B cell (primary cell): ENCODE data around the gene EXD3. TPM values are rescaled to one million over a fixed set of nuclear protein-coding genes. Genes with fewer than 3 reads are reported as not detected.

Experiments used
- ATAC-seq: fragments of 200-7000 bp; cut with Tn5 transposase; one replicate; pipeline ENCODE4 v1.10.0; 2021; ENCODE audit warnings: low read depth, mild to moderate bottlenecking, moderate number of reproducible peaks, moderate library complexity
- CTCF ChIA-PET: fragments of 350-600 bp; sonication (Branson Sonifier 250); formaldehyde crosslinking; loops from one replicate; lab custom pipeline; 2021; ENCODE audit warnings: antibody characterized with exemption, inconsistent platforms; lab: Charles Lee
- POLR2A ChIA-PET: fragments of 350-600 bp; sonication (Branson Sonifier 250); formaldehyde crosslinking; loops from one replicate; lab custom pipeline; 2021; ENCODE audit warnings: antibody characterized with exemption; lab: Charles Lee
- DNase-seq: peaks from one replicate; pipeline ENCODE4 v3.0.0; 2013
- H2AFZ ChIP-seq: 2 replicates; pipeline ENCODE4 v1.6.1; 2012; ENCODE audit warnings: mild to moderate bottlenecking, low read depth, low read length; ENCODE audit not compliant: insufficient read depth, poor library complexity, severe bottlenecking
- H3K27ac ChIP-seq, 2 donors: 1 replicate in 1 of 2; 2 replicates in 1 of 2; pipeline ENCODE4 v1.5.1; 2012 to 2013; ENCODE audit warnings: low read length in 2 of 2, mild to moderate bottlenecking in 2 of 2, moderate library complexity in 1 of 2
- H3K27me3 ChIP-seq, 4 experiments: fragments of 200-600 bp in 1 of 4; sonication (generic) in 1 of 4; replicated peaks in 1 of 4; 1 replicate in 2 of 4; 2 replicates in 2 of 4; pipeline versions ENCODE4 v1.6.1 to v1.7.0; 2013 to 2016; ENCODE audit warnings: low read length in 3 of 4, mild to moderate bottlenecking in 2 of 4, mixed read lengths in 1 of 4, moderate library complexity in 1 of 4; ENCODE audit not compliant: insufficient read depth in 4 of 4, control insufficient read depth in 3 of 4; ENCODE audit errors: control extremely low read depth in 1 of 4
- H3K36me3 ChIP-seq, 2 experiments: replicated peaks in 1 of 2; 1 replicate in 1 of 2; 2 replicates in 1 of 2; pipeline versions ENCODE4 v1.6.1 to v1.7.1; 2013; ENCODE audit warnings: low read length in 1 of 2; ENCODE audit not compliant: insufficient read depth in 2 of 2, control insufficient read depth in 1 of 2; ENCODE audit errors: control extremely low read depth in 1 of 2, extremely low read depth in 1 of 2
- H3K4me1 ChIP-seq, 2 donors: fragments of 200-600 bp in 1 of 2; sonication (generic) in 1 of 2; 1 replicate in 1 of 2; 2 replicates in 1 of 2; pipeline versions ENCODE4 v1.5.1 to v1.6.1; 2013 to 2017; ENCODE audit warnings: low read length in 2 of 2; ENCODE audit not compliant: control insufficient read depth in 2 of 2, insufficient read depth in 2 of 2
- H3K4me2 ChIP-seq: replicated peaks from 2 replicates; pipeline ENCODE3; 2012; ENCODE audit warnings: mild to moderate bottlenecking, low read depth, low read length; ENCODE audit not compliant: poor library complexity, severe bottlenecking
- H3K4me3 ChIP-seq, 5 experiments: fragments of 200-600 bp in 1 of 5; sonication (generic) in 1 of 5; 1 replicate in 3 of 5; 2 replicates in 2 of 5; pipeline versions ENCODE4 v1.5.1 to v1.7.0; 2011 to 2016; ENCODE audit warnings: low read length in 4 of 5, mild to moderate bottlenecking in 4 of 5, low read depth in 2 of 5, control low read depth in 1 of 5, moderate library complexity in 1 of 5; ENCODE audit not compliant: insufficient read depth in 1 of 5; ENCODE audit errors: control extremely low read depth in 1 of 5, extremely low read depth in 1 of 5
- H3K79me2 ChIP-seq: fragments of 200-600 bp; sonication (generic); one replicate; pipeline ENCODE4 v1.6.0; 2016; ENCODE audit warnings: low read length; ENCODE audit not compliant: control insufficient read depth, insufficient read depth
- H3K9ac ChIP-seq: fragments of 200-600 bp; sonication (generic); 2 replicates; pipeline ENCODE4 v1.6.1; 2017; ENCODE audit warnings: mild to moderate bottlenecking, low read length, moderate library complexity
- H3K9me3 ChIP-seq, 3 donors: one replicate each; pipeline versions ENCODE4 v1.6.1 to v1.7.1; 2013; ENCODE audit warnings: low read length in 2 of 3; ENCODE audit not compliant: control insufficient read depth in 2 of 3, insufficient read depth in 1 of 3; ENCODE audit errors: control extremely low read depth in 1 of 3
- H4K20me1 ChIP-seq: 2 replicates; pipeline ENCODE4 v1.6.0; 2012; ENCODE audit warnings: mild to moderate bottlenecking, low read length; ENCODE audit not compliant: insufficient read depth, control insufficient read depth, poor library complexity, severe bottlenecking
- H3K27ac Mint-ChIP-seq: one replicate; pipeline ENCODE4 v1.8.0; 2021; ENCODE audit warnings: mixed read lengths
- H3K27me3 Mint-ChIP-seq: one replicate; pipeline ENCODE4 v1.8.0; 2021; ENCODE audit warnings: mixed read lengths
- H3K4me1 Mint-ChIP-seq: one replicate; pipeline ENCODE4 v1.8.0; 2021; ENCODE audit warnings: mixed read lengths
- H3K4me3 Mint-ChIP-seq: one replicate; pipeline ENCODE4 v1.8.0; 2021; ENCODE audit warnings: mixed read lengths
- H3K9me3 Mint-ChIP-seq: one replicate; pipeline ENCODE4 v1.8.0; 2022; ENCODE audit warnings: mixed read lengths; ENCODE audit not compliant: insufficient read depth
- EZH2 ChIP-seq: IDR thresholded peaks from 2 replicates; pipeline ENCODE4 v1.6.1; 2012; ENCODE audit warnings: borderline replicate concordance, low read depth, mild to moderate bottlenecking, moderate library complexity, low read length; ENCODE audit not compliant: insufficient read depth, poor library complexity, severe bottlenecking
- WGBS: methylation state at CpG from one replicate; pipeline ENCODE4 v1.1.5; 2013; ENCODE audit warnings: missing lambda C conversion rate; ENCODE audit not compliant: insufficient coverage; 5-methylcytosine and 5-hydroxymethylcytosine counted together
- intact Hi-C: fragments of 100-400 bp; cut with micrococcal nuclease; formaldehyde crosslinking; loops from one replicate; pipeline ENCODE4 v1.10.0; 2022
- polyA plus RNA-seq: library from polyadenylated mRNA; depleted of rRNA; stranded (reverse); fragments of >200 nt; gene quantifications from 2 replicates; pipeline ENCODE4 v1.2.3, GENCODE V29; 2012
- total RNA-seq, 2 donors: library from RNA; stranded (reverse); fragments of 120-200 nt in 1 of 2; gene quantifications; 1 replicate in 1 of 2; 2 replicates in 1 of 2; pipeline versions ENCODE4 v1.2.3 to v1.2.4, GENCODE V29; 2013 to 2022
- TF ChIP-seq, protein P1 (sequence below): fragments of 200-600 bp; IDR thresholded peaks from one replicate; pipeline ENCODE4 v1.8.0; 2022; ENCODE audit warnings: antibody characterized with exemption, mild to moderate bottlenecking

The EXD3 gene
- total and polyA plus RNA-seq, 2 donors (not counting 1 experiment from before 2014, with no cell fraction given): 22.5 to 23.7 TPM

DNA sequence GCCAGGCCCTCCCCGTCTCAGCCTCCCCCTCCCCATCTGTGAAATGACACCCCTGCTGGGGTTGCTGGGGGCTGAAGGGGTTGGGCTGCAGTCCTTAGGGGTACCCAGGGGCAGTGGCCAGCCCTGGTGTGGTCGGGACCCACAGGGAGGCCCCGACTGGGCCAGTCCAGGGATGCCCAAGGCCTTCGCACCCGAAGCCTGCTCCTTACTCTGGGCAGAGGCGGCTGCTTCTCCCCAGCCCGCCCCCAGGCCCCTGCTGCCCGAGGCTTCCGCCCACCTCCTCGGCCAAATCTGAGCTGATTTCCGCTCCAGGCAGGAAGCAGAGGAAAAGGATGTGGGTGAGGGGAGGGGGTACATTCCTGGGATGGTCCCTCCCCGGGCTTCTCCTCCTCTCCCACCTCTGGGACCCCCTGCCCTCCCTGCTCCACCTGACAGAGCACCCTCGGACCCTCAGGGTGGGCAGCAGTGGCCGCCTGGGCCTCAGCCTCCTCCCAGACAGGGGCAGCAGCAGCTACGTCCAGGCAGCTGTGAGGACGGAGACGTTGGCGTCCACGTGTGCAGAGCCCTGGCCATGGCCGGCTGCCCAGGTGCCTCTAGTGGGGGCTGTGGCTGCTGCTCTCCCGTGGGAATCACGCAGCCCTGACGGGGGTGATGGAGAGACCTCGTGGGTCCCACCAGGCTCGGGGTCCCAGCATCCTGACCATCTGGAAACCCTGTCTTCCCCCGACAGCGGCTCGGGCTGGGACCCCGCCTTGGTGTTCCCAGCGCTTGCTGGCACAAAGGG lies 116.7 kb downstream of the EXD3 start:
- Histone ChIP-seq H3K4me1 (peaks cover 31 to 42% of the 10 kb centered on the region in 2 donors), H3K36me3 (no peaks in the 10 kb centered on the region), H3K4me3 (no peak overlapping the region), H3K9ac (no peak overlapping the region), H3K27me3 (peaks cover 0 to 35% (median 11%) of the 10 kb centered on the region in 4 experiments), H3K79me2 (no peaks in the 10 kb centered on the region), H3K4me2 (peak overlapping the region; percentile 49), H3K27ac (no peak overlapping the region), H4K20me1 (no peaks in the 10 kb centered on the region), H3K9me3 (peaks cover 0 to 12% (median 0%) of the 10 kb centered on the region in 3 donors), H2AFZ (no peak overlapping the region)
- H3K4me3 Mint-ChIP-seq: no peak overlapping the region
- CTCF ChIA-PET: interaction anchor here (1.5 kb wide), 1 partner anchor 15 kb away, joined by 4 read pairs; no protein-coding TSS in a partner anchor
- ATAC-seq (no peak), DNase-seq (no peak)
- no peak for TF ChIP-seq EZH2
- TF ChIP-seq, protein P1, sequence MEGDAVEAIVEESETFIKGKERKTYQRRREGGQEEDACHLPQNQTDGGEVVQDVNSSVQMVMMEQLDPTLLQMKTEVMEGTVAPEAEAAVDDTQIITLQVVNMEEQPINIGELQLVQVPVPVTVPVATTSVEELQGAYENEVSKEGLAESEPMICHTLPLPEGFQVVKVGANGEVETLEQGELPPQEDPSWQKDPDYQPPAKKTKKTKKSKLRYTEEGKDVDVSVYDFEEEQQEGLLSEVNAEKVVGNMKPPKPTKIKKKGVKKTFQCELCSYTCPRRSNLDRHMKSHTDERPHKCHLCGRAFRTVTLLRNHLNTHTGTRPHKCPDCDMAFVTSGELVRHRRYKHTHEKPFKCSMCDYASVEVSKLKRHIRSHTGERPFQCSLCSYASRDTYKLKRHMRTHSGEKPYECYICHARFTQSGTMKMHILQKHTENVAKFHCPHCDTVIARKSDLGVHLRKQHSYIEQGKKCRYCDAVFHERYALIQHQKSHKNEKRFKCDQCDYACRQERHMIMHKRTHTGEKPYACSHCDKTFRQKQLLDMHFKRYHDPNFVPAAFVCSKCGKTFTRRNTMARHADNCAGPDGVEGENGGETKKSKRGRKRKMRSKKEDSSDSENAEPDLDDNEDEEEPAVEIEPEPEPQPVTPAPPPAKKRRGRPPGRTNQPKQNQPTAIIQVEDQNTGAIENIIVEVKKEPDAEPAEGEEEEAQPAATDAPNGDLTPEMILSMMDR: no peak
- peaks cover 15% of the 10 kb centered on the region for H3K4me1 Mint-ChIP-seq
- no peaks in the 10 kb centered on the region for H3K27me3 Mint-ChIP-seq
- 22% methylated on average over 25 of the region's 30 CpGs for WGBS
- POLR2A ChIA-PET: interaction anchor here (0.5 kb wide), 1 partner anchor 33 kb away, joined by 3 read pairs; no protein-coding TSS in a partner anchor
- intact Hi-C loops: no loop called here
- H3K9me3 Mint-ChIP-seq: no peaks in the 10 kb centered on the region
- H3K27ac Mint-ChIP-seq: no peak overlapping the region

DNA sequence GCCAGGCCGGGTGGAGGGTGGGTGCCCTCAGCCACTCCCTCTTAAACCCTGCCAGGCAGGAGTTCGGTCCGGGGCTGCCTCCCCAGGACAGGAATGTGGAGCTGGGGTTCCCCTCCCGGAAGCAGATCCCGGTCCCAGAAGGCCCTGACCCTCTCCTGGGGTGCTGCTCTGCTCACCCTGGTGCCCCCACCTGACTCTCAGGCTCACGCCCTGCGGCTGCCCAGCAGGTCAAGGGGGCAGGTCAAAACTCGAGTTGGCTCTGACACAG lies 117.2 kb downstream of the EXD3 start:
- no peaks in the 10 kb centered on the region for H3K27me3 Mint-ChIP-seq
- 38% methylated on average over 8 of the region's 8 CpGs for WGBS
- peaks cover 34 to 46% of the 10 kb centered on the region in 2 donors for H3K4me1 ChIP-seq
- ATAC-seq (no peak), DNase-seq (no peak)
- no peaks in the 10 kb centered on the region for H3K9me3 Mint-ChIP-seq
- H3K4me3 Mint-ChIP-seq: no peak overlapping the region
- H3K27ac Mint-ChIP-seq: no peak overlapping the region
- peaks cover 0 to 12% (median 0%) of the 10 kb centered on the region in 3 donors for H3K9me3 ChIP-seq
- no peak overlapping the region for H2AFZ ChIP-seq
- H3K4me1 Mint-ChIP-seq: peaks cover 17% of the 10 kb centered on the region
- ChIA-PET POLR2A (interaction anchor here (0.5 kb wide), 1 partner anchor 33 kb away, joined by 3 read pairs; no protein-coding TSS in a partner anchor), CTCF (interaction anchor here (1.5 kb wide), 1 partner anchor 15 kb away, joined by 4 read pairs; no protein-coding TSS in a partner anchor)
- no peak overlapping the region for H3K27ac ChIP-seq
- H4K20me1 ChIP-seq: peaks cover under 1% of the 10 kb centered on the region
- no peaks in the 10 kb centered on the region for H3K36me3 ChIP-seq
- TF ChIP-seq, protein P1: no peak
- TF ChIP-seq EZH2: no peak
- no peak overlapping the region for H3K9ac ChIP-seq
- H3K4me3 ChIP-seq: no peak overlapping the region
- intact Hi-C loops: no loop called here
- peak overlapping the region; percentile 49 for H3K4me2 ChIP-seq
- H3K79me2 ChIP-seq: no peaks in the 10 kb centered on the region
- H3K27me3 ChIP-seq: peaks cover 0 to 39% (median 12%) of the 10 kb centered on the region in 4 experiments
